ELF-1 (cell line): ENCODE measurements around the gene STARD3.
A peak's percentile ranks its signal among the peaks of the same experiment; 100 is the strongest.
"Not testable (repeated sequence)": the region's sequence is repeated elsewhere in the genome, so short reads cannot be mapped to it uniquely, and the experiment has no call there.

Source experiments
- DNase-seq: peaks from one replicate; pipeline ENCODE4 v3.0.0-alpha.2; 2016; ENCODE audit warnings: low read depth, low spot score

Gene STARD3

GRCh38 chr17:39688475-39688835, 51.5 kb downstream of the STARD3 start:
- no peak for DNase-seq

GRCh38 chr17:39688945-39689344, 52.0 kb downstream of the STARD3 start:
- no peak for DNase-seq

GRCh38 chr17:39694593-39694992, 57.6 kb downstream of the STARD3 start:
- no peak for DNase-seq

GRCh38 chr17:39695089-39695474, 58.1 kb downstream of the STARD3 start:
- DNase-seq: peak; percentile 45

GRCh38 chr17:39696731-39697130, 59.8 kb downstream of the STARD3 start:
- DNase-seq: no peak

GRCh38 chr17:39697961-39698360, 61.0 kb downstream of the STARD3 start:
- DNase-seq: no peak

GRCh38 chr17:39699157-39699817, 62.3 kb downstream of the STARD3 start:
- DNase-seq: not testable (repeated sequence)

- peak; percentile 85 for DNase-seq
Observed at GRCh38 chr17:39699818-39700147, 62.8 kb downstream of the STARD3 start, which contains the start of gene ERBB2. Gene ERBB2 (plus strand): TSS chr17:39700064. CDS start chr17:39700239, 175 bp downstream.

- DNase-seq: peak; percentile 64
Observed at GRCh38 chr17:39700148-39700987, 63.4 kb downstream of the STARD3 start.

- DNase-seq: peak; percentile 30
Observed at GRCh38 chr17:39701012-39701783, 64.3 kb downstream of the STARD3 start.

- DNase-seq: no peak
Observed at GRCh38 chr17:39701784-39702422, 65.0 kb downstream of the STARD3 start.

GRCh38 chr17:39702901-39703893, 66.3 kb downstream of the STARD3 start:
- no peak for DNase-seq

- no peak for DNase-seq
Observed at GRCh38 chr17:39703913-39704312, 67.0 kb downstream of the STARD3 start.

GRCh38 chr17:39704821-39705551, 68.0 kb downstream of the STARD3 start:
- DNase-seq: peak; percentile 67

- DNase-seq: peak; percentile 56
Observed at GRCh38 chr17:39705786-39706348, 68.9 kb downstream of the STARD3 start.

- no peak for DNase-seq
Observed at GRCh38 chr17:39706383-39706782, 69.4 kb downstream of the STARD3 start.

- DNase-seq: no peak
Observed at GRCh38 chr17:39706921-39707337, 70.0 kb downstream of the STARD3 start.

GRCh38 chr17:39709319-39709997, 72.5 kb downstream of the STARD3 start:
- no peak for DNase-seq
